ENCODE results near the gene ITGA5.

DNA sequence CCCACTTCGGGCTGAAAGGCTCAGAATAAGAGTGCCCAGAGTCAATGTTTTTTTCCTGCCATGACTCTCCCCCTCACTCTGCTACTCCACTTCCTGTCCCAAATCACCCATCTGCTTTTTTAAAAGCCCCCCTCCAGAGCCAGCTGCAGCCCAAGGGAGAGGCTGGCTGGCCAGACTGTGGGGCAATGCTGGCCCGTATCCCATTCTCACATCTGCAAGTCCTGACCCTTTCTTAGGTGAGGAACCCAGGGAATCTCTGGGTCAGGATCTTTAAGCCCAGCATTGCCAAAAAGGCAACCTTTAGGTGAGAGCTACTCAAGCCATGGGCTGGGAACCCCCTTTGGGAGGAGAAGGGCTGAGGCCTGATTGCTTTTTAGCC lies 1.7 kb upstream of the ITGA5 start:
- TF ChIP-seq, protein P1, sequence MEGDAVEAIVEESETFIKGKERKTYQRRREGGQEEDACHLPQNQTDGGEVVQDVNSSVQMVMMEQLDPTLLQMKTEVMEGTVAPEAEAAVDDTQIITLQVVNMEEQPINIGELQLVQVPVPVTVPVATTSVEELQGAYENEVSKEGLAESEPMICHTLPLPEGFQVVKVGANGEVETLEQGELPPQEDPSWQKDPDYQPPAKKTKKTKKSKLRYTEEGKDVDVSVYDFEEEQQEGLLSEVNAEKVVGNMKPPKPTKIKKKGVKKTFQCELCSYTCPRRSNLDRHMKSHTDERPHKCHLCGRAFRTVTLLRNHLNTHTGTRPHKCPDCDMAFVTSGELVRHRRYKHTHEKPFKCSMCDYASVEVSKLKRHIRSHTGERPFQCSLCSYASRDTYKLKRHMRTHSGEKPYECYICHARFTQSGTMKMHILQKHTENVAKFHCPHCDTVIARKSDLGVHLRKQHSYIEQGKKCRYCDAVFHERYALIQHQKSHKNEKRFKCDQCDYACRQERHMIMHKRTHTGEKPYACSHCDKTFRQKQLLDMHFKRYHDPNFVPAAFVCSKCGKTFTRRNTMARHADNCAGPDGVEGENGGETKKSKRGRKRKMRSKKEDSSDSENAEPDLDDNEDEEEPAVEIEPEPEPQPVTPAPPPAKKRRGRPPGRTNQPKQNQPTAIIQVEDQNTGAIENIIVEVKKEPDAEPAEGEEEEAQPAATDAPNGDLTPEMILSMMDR (IDR thresholded peaks at IDR 0.05) = no peak
- no peak for TF ChIP-seq POLR2A (IDR thresholded peaks at IDR 0.05)
- no peak for TF ChIP-seq POLR2AphosphoS5 (IDR thresholded peaks at IDR 0.05; ENCODE audit: insufficient read depth in 1 of 2, low read depth in 1 of 2)
